HK-2 (cell line): Measurements from ENCODE around the gene PRR36.

ENCODE experiments used
- DNase-seq: peaks from one replicate; pipeline ENCODE4 v3.0.0-alpha.2; 2018; ENCODE audit not compliant: unreplicated experiment

Gene PRR36

GRCh38 chr19:7913652-7914051, 39.5 kb upstream of the PRR36 start:
- no peak for DNase-seq

GRCh38 chr19:7912697-7913564, 38.7 kb upstream of the PRR36 start:
- no peak for DNase-seq

- DNase-seq: no peak
Observed at GRCh38 chr19:7912144-7912696, 38.0 kb upstream of the PRR36 start.

- DNase-seq: no peak
Observed at GRCh38 chr19:7911508-7912143, 37.4 kb upstream of the PRR36 start.

GRCh38 chr19:7910321-7911161, 36.4 kb upstream of the PRR36 start:
- DNase-seq: no peak

- DNase-seq: no peak
Observed at GRCh38 chr19:7909471-7910067, 35.4 kb upstream of the PRR36 start.

- no peak for DNase-seq
Observed at GRCh38 chr19:7908742-7909461, 34.7 kb upstream of the PRR36 start.

- DNase-seq: no peak
Observed at GRCh38 chr19:7908078-7908699, 34.0 kb upstream of the PRR36 start.

GRCh38 chr19:7907544-7907943, 33.4 kb upstream of the PRR36 start:
- no peak for DNase-seq

- no peak for DNase-seq
Observed at GRCh38 chr19:7907122-7907521, 32.9 kb upstream of the PRR36 start.

- DNase-seq: no peak
Observed at GRCh38 chr19:7905859-7906258, 31.7 kb upstream of the PRR36 start.

- no peak for DNase-seq
Observed at GRCh38 chr19:7905268-7905667, 31.1 kb upstream of the PRR36 start.

GRCh38 chr19:7904074-7905020, 30.2 kb upstream of the PRR36 start:
- DNase-seq: no peak

- DNase-seq: peak; percentile 100
Observed at GRCh38 chr19:7903244-7904073, 29.3 kb upstream of the PRR36 start, which contains the start of gene MAP2K7. MAP2K7 (plus strand) TSS chr19:7903877; CDS start chr19:7903945, 68 bp downstream.

GRCh38 chr19:7902796-7903243, 28.6 kb upstream of the PRR36 start:
- no peak for DNase-seq

GRCh38 chr19:7901337-7901736, 27.1 kb upstream of the PRR36 start:
- no peak for DNase-seq

- DNase-seq: no peak
Observed at GRCh38 chr19:7900931-7901330, 26.7 kb upstream of the PRR36 start.

- DNase-seq: no peak
Observed at GRCh38 chr19:7900401-7900870, 26.2 kb upstream of the PRR36 start.
